GM10248 (cell line): ENCODE data around the gene KATNIP.

Experiments
- CTCF ChIA-PET: fragments of 300-600 bp; sonication (Branson Sonifier 250); formaldehyde crosslinking; extraction: SDS; loops from one replicate; lab custom pipeline; 2021; ENCODE audit warnings: antibody characterized with exemption; lab: Yijun Ruan, JAX
- POLR2A ChIA-PET: fragments of 350-650 bp; sonication (Branson Sonifier 250); formaldehyde crosslinking; extraction: SDS; loops from one replicate; lab custom pipeline; 2020; ENCODE audit warnings: antibody characterized with exemption; lab: Yijun Ruan, JAX
- DNase-seq: peaks from one replicate; pipeline ENCODE4 v3.0.0; 2012; ENCODE audit errors: extremely low spot score
- CTCF ChIP-seq: IDR thresholded peaks from 2 replicates; pipeline ENCODE4 v1.5.1; 2012; ENCODE audit warnings: mild to moderate bottlenecking, low read depth; ENCODE audit errors: extremely low read depth, missing control alignments, control extremely low read depth

Gene KATNIP

GRCh38 chr16:27585200-27585599, 35.3 kb downstream of the KATNIP start:
- no peak for TF ChIP-seq CTCF
- POLR2A ChIA-PET = no interaction called here
- DNase-seq = no peak
- CTCF ChIA-PET = no interaction called here

- DNase-seq = no peak
- no peak for TF ChIP-seq CTCF
- POLR2A ChIA-PET = no interaction called here
- CTCF ChIA-PET = interaction anchor here (1.2 kb wide), 1 partner anchor 17 kb away, joined by 3 read pairs; no protein-coding TSS in a partner anchor
Measured at GRCh38 chr16:27586711-27587110, 36.8 kb downstream of the KATNIP start.

- POLR2A ChIA-PET = no interaction called here
- TF ChIP-seq CTCF = no peak
- DNase-seq = no peak
- CTCF ChIA-PET = interaction anchor here (1.0 to 1.3 kb wide), 3 partner anchors 10 to 19 kb away, joined by 3 to 5 read pairs (median 3); no protein-coding TSS in a partner anchor
Measured at GRCh38 chr16:27588057-27588456, 38.1 kb downstream of the KATNIP start.

- DNase-seq = no peak
- ChIA-PET CTCF (no interaction called here), POLR2A (no interaction called here)
- no peak for TF ChIP-seq CTCF
Measured at GRCh38 chr16:27591837-27592236, 41.9 kb downstream of the KATNIP start.

- ChIA-PET CTCF (no interaction called here), POLR2A (no interaction called here)
- no peak for TF ChIP-seq CTCF
- DNase-seq = no peak
Measured at GRCh38 chr16:27595475-27595874, 45.5 kb downstream of the KATNIP start.

GRCh38 chr16:27595993-27596392, 46.0 kb downstream of the KATNIP start:
- no peak for DNase-seq
- ChIA-PET POLR2A (no interaction called here), CTCF (interaction anchor here (1.2 kb wide), 1 partner anchor 9 kb away, joined by 4 read pairs; no protein-coding TSS in a partner anchor)
- no peak for TF ChIP-seq CTCF
